Mammary epithelial cell (primary cell): Measurements from ENCODE around the gene RET.

Source experiments
- CTCF ChIP-seq, 2 donors: IDR thresholded peaks in 1 of 2; conservative IDR thresholded peaks in 1 of 2; 2 replicates each; pipeline ENCODE4 v1.5.1; 2011 to 2012; ENCODE audit warnings: inconsistent platforms in 2 of 2, low read length in 2 of 2, mild to moderate bottlenecking in 2 of 2, control low read depth in 1 of 2, low read depth in 1 of 2; ENCODE audit not compliant: insufficient read depth in 1 of 2; ENCODE audit errors: extremely low read depth in 1 of 2
- EZH2 ChIP-seq: IDR thresholded peaks from 2 replicates; pipeline ENCODE4 v1.6.1; 2012; ENCODE audit warnings: low read length, inconsistent platforms, borderline replicate concordance

DNA sequence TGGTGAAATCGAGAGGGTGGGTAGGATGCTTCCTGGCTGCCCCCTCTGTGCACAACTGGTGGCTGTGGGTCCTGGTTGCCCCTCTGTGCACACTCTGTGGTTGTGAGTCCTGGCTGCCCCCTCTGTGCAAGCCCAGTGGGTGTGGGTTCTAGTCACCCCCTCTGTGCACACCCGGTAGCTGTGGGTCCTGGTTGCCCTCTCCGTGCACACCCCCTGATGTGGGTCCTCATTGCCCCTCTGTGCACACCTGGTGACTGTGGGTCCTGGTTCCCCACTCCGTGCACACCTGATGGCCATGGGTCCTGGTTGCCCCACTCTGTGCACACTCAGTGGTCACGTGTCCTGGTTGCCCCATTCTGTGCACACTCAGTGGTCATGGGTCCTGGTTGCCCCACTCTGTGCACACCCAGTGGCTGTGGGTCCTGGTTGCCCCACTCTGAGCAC, 20.3 kb upstream of the RET start:
- TF ChIP-seq EZH2 (no peak), CTCF (conservative IDR thresholded peaks at IDR 0.05 in 1 of 2, IDR thresholded peaks at IDR 0.05 in 1 of 2; ENCODE audit: extremely low read depth in 1 of 2, insufficient read depth in 1 of 2, low read depth in 1 of 2, low read length in 2 of 2) (no peak)
